Renal cortical epithelial cell (primary cell): ENCODE data around the gene DAZAP2. TPM values are rescaled to one million over a fixed set of nuclear protein-coding genes. Genes with fewer than 3 reads are reported as not detected.

Experiments
- DNase-seq: peaks from one replicate; pipeline ENCODE4 v3.0.0-alpha.2; 2011; ENCODE audit warnings: low read depth
- total RNA-seq: library from RNA; depleted of rRNA; stranded (reverse); fragments of >200 nt; gene quantifications from 2 replicates; pipeline ENCODE4 v1.2.3, GENCODE V29; 2014

The DAZAP2 gene, protein sequence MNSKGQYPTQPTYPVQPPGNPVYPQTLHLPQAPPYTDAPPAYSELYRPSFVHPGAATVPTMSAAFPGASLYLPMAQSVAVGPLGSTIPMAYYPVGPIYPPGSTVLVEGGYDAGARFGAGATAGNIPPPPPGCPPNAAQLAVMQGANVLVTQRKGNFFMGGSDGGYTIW
- 88.9 and 170 TPM in 2 replicates for total RNA-seq

DNA sequence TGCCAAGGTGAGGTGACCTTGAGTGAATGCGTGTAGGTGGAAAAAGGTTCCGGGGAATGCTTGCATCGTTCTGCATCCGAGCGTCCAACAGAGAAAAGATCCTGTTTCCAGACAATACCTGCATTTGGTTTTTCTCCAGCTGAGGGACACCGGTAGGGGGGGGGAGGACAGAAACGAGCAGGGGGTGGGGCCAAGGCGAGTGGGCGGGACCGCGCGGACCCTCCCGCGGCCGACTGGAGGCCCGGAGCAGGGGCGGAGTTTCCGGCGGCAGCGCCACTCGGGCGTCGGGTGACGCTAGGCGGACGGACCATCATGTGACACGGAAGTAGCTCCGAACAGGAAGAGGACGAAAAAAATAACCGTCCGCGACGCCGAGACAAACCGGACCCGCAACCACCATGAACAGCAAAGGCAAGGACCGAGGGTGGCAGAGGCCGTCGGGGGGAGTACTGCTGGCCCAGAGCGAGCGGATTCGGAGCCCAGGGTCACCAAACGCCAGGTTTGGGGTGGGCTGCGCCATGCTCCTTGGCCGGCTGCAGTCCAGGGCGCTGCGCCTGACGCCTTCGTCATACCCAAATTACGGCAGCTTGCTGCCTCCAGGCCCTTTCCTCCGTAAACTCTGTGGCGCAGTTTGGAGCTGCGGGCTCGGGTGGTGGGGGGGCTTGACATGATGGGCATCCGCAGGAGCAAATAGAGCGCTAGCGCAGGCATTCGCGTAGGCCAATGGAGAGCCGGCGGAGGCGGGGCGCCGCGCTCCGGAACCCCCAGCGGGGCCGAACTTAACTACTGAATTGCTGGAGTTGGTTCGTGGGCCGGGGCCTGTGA lies at the start of gene DAZAP2:
Gene DAZAP2 (plus strand): TSS at position 317 of the 825 bp plus-strand sequence. CDS start 82 bp downstream, at position 399.
- DNase-seq = peak; percentile 88

DNA sequence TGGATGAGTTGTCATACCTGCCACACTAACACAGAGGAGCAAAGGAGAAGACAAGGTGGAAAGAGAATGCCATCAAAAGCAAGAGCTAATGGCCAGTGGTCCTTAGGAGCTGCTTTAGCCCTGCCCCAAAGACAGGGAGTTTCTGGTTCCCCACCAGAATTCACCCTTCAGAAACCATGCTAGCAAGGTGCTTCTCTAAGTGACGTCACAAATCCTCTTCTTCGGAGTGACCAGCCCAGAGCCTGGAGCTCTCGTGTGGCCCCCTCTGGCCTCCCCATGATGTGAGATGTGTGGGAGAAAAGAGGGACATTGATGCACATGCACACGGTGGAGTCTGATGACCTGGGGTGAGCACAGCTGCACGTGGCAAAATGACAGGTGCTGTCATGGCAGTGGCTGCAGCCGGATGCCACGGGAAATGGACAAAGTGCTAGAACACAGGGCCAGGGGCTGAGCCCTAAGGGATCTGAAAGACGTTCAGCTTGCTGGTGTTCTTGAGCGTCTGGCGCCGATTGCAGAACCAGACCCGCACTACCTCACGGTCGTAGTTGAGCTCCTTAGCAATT lies 48.8 kb upstream of the DAZAP2 start:
- no peak for DNase-seq

DNA sequence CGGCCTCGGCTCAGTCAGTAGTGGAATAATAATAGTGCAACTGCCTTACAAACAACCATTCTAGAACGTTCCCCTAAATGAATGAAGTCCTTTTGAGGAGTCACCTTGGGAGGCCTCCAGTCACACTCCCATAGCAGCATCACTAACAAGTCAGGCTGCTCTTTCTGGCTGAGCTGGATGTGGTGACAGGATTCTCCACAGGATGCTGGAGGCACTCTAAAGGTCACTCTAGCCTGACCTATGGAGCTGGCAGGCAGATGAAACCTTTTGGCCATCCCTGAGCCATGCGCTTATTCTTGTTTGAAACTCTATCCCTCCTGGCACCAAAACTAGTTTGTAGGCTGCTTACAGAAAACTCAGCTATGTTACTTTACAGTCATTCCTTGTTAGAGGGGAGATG lies 47.8 kb upstream of the DAZAP2 start:
- no peak for DNase-seq

DNA sequence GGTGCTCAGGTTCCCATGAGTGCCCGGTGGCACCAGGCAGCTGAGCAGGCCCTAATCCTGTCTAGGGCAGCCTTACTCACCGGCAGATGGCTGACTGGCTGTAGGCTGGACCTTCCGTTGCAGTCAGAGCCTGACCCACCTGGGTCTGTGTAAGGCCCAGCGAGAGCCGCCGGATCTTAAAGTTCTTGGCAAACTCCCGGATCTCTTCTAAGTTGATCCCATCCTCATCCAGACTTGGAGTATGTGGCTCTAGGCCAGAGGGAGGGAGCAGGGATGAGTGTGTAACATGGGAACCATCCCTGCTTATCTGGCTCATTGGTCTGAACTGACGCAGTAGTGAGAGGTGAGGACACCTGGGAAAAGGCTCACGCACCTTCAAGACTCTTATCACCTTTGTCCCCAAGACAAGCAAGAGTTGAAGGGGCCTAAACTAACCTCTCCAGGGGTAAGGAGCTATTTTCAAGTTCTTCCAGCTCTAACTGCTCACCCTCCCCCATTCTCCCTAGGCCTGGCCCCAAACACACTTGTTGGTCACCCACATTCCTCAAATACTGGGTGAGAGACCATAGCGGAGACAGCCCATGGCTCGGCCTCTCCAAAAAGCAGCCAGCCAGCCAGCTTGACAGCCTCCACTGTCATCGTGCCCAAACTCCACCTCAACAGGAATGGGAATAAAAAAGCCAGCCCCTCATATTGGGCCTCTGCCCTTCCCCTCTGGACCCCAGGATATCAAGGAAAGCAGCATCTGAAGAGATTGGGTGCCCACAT lies 46.9 kb upstream of the DAZAP2 start:
- DNase-seq = no peak

DNA sequence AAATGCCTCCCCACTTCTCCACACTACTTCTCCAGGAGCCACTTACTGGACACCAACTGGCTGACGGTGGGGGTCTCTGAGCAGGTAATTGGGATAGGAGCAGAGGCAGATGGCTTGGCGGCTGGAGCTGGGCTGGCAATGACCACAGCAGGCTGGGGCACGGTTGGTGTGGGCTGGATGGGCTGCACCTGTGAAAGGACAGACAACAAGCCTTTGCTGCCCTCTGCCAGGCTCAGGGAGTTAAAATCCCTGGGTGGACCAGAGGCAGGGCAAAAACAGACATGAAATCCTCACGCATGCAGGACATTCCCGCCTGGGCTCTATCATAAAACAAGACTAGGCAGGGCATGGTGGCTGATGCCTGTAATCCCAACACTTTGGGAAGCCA lies 46.3 kb upstream of the DAZAP2 start:
- no peak for DNase-seq

DNA sequence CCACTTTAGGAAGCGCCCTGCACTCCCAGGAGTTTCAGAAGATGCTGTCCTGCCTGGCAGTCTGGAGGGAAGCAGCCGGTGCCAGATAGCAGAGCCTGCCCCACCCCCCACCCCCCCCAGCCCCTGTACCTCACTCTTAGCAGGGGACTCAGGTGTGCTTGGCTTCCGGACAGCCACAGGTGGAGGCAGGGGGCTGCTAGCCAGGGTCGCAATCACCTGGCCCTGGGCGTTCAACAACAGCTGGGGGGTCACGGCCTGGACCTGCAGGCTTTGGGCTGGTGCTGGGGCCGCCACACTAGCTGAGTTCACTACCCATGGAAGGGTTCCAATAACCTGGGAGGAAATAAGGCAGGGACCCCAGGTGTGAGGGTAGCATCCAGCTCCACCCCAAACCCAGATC lies 42.8 kb upstream of the DAZAP2 start:
- DNase-seq = no peak

DNA sequence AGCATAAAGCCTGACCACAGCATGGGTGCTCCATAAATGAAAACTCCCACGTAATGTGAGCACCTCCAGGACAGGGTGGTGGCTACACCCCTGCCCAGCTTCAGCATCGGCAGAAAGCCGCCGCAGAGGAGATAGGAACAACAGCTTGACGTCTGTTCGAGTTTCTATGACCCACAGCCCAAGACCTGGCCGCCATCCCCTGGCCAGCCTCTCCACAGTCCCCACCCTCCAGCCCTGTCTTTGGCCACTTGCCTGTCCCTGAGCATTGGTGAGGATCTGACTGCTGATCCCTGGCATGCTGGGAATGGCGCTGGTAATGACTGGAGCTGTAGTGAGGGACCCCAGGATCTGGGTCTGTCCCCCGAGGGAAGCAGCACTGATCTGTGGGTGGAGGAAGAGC lies 42.1 kb upstream of the DAZAP2 start:
- DNase-seq = no peak

DNA sequence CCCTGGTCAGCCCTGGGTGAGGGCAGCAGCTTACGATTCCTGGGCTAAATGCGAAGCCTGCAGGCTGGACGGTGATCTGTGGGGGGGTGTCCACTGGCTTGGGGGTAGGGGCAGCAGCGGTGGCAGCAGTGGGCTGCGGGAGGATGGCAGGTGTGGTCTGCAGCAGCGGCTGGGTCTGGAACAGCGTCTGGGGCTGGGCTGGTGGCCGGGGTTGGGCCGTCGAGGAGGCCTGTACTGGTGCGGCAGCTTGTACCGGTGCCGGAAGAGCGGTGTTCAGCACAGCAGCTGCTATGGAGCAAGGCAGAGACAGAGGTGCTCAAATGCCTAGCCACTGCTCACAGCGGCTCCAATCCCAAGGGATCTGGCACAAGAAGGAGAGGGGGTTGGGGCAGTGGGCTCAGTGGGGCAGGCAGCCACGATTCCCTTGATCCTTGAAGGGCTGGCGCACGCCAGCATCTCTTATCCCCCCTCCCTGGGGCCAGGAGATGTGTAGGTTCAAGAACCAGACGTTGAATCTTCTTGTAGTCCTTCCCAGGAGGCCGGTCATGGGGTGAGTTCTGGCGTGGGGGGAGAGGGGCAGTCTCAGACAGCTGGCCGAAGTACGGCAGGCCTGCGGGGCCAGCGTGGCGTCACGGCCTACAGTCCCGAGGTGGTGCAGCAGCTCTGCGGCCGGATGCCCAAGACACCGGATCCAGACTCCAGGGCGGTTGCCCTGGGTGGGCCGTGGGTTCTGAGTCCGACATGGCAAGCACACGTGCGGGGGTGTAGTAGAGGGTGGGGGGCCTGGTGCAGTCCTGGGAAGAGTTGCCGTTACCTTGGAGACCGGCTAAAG lies 40.7 kb upstream of the DAZAP2 start:
- no peak for DNase-seq

DNA sequence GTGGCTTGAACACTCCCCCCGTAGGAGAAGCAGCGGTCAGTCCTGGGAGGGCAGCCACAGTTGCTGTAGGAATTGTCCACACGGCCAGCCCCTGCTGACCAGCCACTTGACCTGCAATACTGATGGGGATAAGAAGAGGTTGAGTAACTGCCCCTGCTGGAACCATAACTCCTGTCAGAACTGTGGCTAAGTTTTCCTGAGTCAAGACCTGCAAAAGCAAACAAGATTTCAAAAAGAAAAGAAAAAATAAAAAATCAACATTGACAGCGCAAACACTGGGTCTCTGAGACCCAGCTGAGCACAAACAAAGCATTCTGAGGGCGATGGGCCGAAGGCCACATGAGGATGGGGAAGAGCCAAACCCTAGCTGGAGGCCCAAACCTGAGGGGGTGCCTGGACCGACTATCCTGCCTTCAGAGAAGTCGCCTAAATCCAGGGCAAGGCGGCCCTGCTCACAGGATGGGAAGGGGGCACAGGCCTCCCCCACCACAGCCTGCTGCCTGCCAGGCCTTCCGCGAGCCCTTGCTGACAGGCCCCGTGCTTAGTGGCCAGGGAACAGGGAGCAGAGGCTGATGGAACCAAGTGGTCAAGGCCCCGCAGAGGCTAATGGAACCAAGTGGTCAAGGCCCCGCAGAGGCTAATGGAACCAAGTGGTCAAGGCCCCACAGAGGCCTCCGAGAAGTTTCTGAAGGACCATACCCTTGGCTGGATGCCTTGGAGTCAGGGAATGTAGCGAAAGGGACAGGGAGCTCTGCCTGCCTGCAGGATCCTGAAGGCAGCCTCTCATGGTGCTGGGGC lies 39.9 kb upstream of the DAZAP2 start:
- DNase-seq = no peak

DNA sequence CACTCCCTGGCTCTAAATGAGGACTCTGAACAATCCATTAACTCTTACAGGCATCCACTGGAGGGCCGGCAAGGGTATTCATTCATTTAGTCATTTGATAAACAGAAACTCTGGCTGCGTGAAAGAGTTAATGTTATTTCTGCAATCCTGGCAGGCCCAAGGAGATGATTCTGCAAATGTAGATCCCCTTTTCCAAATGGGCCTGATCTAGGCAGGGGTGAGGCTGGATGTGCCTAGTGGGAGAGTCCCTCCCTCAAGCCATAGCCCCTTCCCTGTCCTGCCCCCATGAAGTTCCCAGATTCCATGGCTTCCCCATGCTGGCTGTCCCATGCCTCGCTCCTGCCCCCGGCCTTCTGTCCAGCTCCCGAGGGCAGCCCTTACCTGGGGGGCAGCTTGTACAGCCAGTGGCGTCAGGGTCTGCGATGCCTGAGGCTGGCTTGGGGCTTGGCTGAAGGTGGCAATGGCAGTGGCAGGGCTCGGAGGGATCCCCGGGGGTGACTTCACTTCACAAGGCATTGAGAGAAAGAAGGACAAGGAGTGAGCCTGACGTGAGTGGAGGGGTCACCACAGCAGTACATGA lies 39.2 kb upstream of the DAZAP2 start:
- DNase-seq = no peak

DNA sequence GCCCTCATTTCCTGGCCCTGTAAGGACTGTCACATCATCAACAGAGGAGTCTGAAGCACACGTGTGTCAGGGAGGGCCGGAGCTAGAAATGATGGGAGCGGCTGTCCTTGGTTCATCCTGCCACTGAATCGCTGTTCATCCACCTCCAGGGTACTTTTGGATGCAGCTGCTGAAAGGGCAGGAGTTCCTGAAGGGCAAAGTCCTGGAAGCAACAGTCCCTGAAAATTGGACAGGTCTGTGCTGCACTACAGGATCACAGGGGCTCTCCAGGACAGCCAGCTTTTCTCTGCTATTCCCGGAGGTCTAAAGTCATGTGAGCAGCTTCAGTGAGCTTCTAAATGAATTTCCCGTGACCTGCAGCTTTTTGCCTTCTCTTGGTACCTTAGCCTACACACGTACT lies 38.5 kb upstream of the DAZAP2 start:
- no peak for DNase-seq

DNA sequence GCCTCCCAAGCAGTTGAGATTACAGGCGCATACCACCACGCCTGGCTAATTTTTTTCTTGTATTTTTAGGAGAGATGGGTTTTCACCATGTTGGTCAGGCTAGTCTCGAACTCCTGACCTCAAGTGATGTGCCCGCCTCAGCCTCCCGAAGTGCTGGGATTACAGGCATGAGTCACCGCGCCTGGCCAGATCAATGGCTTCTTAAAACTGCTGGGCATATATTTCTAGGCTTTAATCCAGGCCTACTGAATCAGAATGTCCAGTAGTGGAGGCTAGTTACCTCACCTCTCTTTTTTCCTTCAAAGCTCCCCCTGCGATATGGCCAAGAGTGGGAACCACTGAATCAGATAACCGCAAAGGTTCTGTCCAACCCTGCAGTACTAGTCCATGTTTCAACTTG lies 37.8 kb upstream of the DAZAP2 start:
- no peak for DNase-seq

DNA sequence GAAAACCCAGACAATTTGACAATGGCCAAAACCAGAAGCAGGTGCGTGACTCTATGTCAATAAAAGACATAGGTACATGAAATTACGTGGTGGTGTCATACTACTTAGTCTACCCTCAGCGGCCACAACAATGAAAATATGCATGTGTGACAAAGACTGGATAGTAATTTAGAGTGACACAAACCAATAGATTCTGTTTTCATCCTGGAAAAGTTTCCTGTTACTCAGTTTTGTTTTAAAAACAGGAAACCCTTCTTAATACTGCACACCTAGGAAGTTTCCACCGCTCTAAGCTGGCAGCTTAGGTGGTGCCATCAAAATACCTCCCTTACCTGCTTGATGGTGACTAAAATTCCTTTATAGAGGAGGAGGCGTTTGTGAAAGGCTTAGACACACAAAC lies 35.9 kb upstream of the DAZAP2 start:
- DNase-seq = no peak

DNA sequence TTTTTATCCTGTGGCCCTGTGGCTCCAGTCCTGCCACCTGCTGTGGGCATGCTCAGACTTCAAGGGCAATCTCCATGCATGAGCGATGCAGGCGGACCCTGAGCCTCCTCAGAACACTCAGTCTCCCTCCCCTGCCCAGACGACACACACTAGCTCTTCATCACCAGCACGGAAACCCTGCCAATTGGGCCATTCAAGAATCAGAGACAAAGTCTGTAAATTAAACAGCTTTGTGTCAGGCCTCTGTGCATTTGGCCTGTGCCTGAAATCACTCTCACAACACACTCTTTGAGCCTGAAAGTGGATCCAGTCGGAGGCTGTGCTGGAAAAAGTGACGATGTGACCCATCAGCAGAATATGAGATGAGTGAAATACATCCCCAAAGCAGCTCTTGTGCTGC lies 33.3 kb upstream of the DAZAP2 start:
- DNase-seq = no peak

DNA sequence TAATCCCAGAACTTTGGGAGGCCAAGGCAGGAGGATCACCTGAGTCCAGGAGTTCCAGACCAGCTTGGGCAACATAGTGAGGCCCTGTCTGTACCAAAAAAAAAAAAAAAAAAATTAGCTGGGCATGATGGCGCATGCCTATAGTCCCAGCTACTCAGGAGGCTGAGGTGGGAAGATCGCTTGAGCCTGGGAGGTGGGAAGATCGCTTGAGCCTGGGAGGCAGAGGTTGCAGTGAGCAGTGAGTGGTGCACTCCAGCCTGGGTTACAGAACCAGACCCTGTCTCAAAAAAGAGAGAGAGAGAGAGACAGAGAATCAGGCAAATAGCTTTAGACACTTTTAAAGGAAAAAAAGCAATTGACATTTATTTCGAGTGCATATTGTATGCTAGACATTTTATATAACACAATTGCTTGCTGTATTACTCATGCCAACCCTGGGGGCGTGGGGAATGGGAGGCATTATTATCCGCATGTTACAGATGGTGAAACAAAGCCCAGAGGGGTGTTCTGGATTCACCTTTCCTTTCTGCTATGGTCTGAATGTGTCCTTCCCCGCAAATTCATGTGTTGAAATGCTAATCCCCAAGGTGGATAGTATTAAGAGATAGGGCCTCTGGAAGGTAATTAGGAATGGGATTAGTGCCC lies 30.5 kb upstream of the DAZAP2 start:
- no peak for DNase-seq

DNA sequence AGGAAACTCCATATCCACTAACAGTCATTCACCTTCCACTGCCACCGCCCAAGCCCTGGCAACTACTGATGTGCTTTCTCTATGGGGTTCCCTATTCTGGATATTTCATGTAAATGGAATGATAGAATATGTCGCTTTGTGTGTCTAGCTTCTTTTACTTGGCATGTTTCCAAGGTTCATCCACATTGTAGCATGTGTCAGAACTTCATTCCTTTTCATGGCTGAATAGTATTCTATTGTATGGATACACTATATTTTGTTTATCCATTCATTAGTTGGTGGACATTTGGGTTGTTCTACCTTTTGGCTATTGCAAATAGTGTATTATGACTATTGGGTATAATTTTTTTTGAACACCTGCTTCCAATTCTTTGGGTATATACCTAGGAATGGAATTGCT lies 29.4 kb upstream of the DAZAP2 start:
- DNase-seq = no peak

DNA sequence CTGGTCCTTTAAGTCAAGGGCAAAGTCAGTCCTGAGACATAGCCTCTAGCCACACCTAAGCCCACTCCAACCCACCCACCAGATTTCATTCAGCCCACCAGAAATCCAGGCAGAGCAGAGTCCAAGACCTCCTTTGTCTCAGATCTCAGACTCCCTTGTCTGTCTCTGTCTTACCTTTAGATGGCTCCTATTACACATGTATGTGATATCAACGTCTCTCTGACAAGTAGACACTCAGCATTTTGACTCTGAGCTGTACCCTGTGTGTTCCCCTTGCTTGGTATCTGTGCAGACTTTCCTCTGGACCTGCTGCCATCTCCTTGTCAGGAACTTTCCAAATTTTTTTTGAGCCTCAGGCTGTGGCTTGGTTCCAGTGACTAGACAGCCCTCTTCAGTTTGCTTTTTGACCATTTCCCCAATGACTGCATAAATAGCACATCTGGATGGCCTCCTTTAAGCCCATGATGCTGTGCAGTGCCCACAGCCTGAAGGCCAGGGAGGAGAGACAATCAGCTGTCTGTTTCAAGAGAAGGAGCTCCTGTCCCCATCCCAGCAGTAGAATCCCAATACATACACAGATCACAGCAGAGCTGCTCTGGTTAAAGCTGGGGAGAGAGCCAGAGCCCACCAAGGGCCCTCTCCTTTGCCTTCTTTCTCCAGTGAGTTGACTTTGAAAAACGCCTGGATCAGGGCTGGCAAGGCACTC lies 27.8 kb upstream of the DAZAP2 start:
- DNase-seq = no peak

DNA sequence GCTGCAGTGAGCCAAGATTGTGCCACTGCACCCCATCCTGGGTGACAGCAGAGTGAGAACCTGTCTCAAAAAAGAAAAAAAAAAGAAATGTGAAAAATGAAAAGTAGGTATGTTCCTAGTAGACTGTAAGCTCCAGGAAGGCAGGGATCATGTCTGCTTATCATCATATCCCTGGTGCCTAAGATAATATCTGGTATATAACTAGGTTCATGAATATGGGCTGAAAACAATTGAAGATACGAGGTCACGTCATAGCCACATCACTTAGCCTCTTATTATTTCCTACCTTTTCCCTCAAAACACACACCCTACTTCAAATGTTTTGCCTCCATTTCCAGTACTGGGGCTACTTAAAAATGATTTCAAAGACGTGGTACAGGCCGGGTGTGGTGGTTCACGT lies 23.7 kb upstream of the DAZAP2 start:
- DNase-seq = no peak

DNA sequence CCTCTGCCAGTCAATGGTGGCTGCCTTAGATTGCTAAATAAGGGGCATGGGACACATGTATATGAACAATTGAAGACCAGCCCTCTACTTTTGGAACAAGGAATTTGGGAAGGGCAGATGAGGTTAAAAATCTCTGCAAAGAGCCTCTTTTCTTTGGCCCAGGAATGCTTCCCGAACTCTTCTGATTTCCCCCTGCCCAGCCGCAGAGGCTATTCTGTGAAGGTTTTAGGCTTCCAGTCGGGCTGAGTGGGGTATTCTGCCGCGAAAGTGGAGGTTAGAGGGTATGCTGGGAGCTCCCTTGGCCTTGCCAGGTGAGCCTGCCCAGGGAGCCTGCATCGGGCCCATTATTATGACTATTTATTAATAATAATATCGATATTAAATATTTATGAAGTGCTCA lies 22.0 kb upstream of the DAZAP2 start:
- no peak for DNase-seq
